LNCaP clone FGC (cell line): ENCODE measurements around the gene MMP17.

ENCODE experiments used
- DNase-seq: peaks from one replicate; pipeline ENCODE4 v3.0.0-alpha.2; 2011; ENCODE audit warnings: low read depth
- H3K4me3 ChIP-seq: 2 replicates; pipeline ENCODE4 v1.5.1; 2011; ENCODE audit warnings: mild to moderate bottlenecking, low read depth, low read length, control low read depth
- CTCF ChIP-seq: IDR thresholded peaks from 2 replicates; pipeline ENCODE4 v1.5.1; 2012; ENCODE audit warnings: mild to moderate bottlenecking; ENCODE audit not compliant: control insufficient read depth, insufficient read depth; ENCODE audit errors: extremely low read depth

Gene MMP17

GRCh38 chr12:131892711-131893604 lies 64.8 kb downstream of the MMP17 start:
- H3K4me3 ChIP-seq, result no peak overlapping the region
- no peak for DNase-seq
- no peak for TF ChIP-seq CTCF

- H3K4me3 ChIP-seq, result no peak overlapping the region
- no peak for TF ChIP-seq CTCF
- DNase-seq, result no peak
Measured at GRCh38 chr12:131893605-131894312, 65.6 kb downstream of the MMP17 start.

- peak within 1 kb of the TSS; percentile 77 for H3K4me3 ChIP-seq
- TF ChIP-seq CTCF, result no peak
- DNase-seq, result peak; percentile 10
Measured at GRCh38 chr12:131894313-131894860, 66.2 kb downstream of the MMP17 start, which contains the start of gene ULK1. ULK1 (plus strand) TSS chr12:131894622; CDS start chr12:131895002, 380 bp downstream.

- H3K4me3 ChIP-seq, result peak overlapping the region; percentile 77
- TF ChIP-seq CTCF, result no peak
- DNase-seq, result no peak
Measured at GRCh38 chr12:131894981-131895639, 66.9 kb downstream of the MMP17 start.

- no peak for TF ChIP-seq CTCF
- no peak for DNase-seq
- peak overlapping the region; percentile 77 for H3K4me3 ChIP-seq
Measured at GRCh38 chr12:131895640-131896079, 67.5 kb downstream of the MMP17 start.

- H3K4me3 ChIP-seq, result peak overlapping the region; percentile 77
- no peak for TF ChIP-seq CTCF
- DNase-seq, result peak; percentile 86
Measured at GRCh38 chr12:131896080-131896810, 68.1 kb downstream of the MMP17 start.
